GM19328 (cell line): ENCODE results near the gene CDYL2.
"Not testable (repeated sequence)": the region's sequence is repeated elsewhere in the genome, so short reads cannot be mapped to it uniquely, and the experiment has no call there.

ENCODE experiments used
- ATAC-seq: cut with Tn5 transposase; IDR thresholded peaks from one replicate; pipeline ENCODE4 v1.9.1; 2021; ENCODE audit warnings: mild to moderate bottlenecking, moderate library complexity; ENCODE audit not compliant: unreplicated experiment

The CDYL2 gene

DNA sequence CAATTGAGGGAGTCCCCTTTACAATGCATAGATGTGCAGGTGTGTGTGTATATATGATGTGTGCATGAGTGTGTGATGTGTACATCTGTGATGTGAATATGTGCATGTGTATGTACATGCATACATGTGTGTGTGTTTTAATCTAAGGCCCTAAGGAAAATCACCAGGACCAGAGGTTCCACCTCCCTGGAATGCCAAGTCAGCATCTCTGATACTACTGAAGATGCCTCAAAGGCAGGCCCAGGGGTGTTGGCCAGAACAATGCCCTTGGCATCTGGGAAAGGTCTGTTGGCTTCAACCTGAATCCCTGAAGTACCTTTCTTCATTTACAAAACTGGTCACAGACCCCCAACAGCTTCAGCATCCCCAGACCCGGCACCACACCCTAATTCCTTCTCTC is 129.5 kb downstream of the CDYL2 start:
- ATAC-seq: no peak

- no peak for ATAC-seq
Observed at GRCh38 chr16:80672379-80672778, 132.0 kb downstream of the CDYL2 start.

DNA sequence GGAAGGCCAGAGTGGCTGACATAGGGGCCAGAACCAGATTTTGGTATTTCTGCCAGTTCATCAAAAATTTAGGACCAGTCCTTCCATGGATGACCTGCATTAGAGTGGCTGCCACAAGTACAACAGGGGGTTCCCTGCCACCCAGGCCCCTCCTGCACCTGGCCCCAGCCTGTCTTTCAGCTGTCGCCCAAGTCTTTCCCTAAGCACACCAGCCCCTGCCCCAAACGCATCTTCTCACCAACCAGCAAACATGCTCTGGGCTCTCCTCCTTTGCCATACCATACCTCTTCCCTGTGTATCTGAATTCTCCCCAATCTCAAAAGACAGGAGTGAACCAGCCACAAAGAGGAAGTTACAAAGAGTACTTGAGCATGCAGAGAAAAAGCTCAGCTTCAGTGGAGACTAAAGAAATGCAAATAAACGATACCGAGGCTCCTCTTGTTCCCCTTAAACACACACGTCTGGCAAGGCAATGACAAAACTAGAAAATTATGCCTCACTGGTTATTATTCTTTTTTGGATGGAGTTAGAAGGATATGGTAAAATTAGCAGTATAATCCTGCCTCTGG is 133.0 kb downstream of the CDYL2 start:
- ATAC-seq: peak; percentile 79

- ATAC-seq: no peak
Observed at GRCh38 chr16:80670170-80670865, 134.1 kb downstream of the CDYL2 start.

DNA sequence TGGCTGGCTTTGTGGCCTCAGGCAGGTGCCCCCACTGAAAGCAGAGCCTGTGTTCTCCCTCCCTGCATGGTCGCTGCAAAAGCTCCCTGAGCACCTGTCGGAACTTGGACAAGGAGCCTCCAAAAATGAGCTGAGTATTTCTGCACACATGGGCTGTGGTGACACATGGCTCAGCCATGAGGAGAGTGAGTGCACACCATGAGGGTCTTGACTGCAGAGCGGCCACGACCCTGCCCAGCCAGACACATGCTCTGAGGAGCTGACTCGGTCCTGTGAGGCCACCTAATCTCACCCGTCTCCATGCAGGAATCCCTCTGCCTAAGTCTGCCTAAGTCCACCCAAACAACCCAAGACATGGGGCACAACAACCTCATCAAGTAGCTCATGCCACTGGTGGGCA is 134.7 kb downstream of the CDYL2 start:
- no peak for ATAC-seq

DNA sequence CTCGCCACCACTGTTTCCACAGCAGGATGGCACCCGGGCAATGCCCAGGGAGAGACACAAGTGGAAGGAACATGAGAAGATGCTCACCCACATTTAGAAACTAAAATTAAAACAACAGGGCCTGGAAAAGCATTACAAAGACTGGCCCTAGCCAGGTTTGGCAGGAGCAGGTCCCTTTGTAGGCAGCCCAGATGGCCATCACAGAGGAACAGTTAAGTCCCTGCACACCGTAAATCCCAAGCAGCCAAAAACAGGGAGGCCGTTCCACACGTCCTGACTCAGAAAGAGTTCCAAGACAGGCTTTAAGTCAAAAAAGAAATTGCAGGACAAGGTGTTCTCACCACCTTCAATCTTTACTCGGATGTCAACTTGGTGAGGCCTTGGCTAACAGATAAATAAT is 136.5 kb downstream of the CDYL2 start:
- no peak for ATAC-seq

GRCh38 chr16:80667251-80667560 is 137.2 kb downstream of the CDYL2 start:
- no peak for ATAC-seq

GRCh38 chr16:80666378-80667250 is 137.8 kb downstream of the CDYL2 start:
- ATAC-seq: no peak

DNA sequence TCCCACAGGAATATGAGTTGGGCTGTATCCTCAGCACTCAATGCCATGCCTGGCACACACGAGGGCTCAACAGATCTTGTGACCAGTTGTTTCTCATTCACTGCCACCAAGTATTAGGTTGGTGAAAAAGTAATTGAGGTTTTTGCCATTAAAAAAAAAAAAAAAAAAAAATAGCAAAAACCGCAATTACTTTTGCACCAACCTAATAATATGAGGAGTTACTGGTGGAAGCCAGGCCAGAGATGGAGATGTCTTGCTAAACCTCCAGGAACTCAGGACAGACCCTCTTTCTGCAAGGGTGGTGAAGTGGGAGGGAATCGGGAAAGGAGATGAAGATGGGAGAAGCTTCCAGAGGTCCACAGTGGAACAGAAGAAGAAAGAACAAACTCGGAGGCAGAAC is 139.0 kb downstream of the CDYL2 start:
- ATAC-seq: no peak

DNA sequence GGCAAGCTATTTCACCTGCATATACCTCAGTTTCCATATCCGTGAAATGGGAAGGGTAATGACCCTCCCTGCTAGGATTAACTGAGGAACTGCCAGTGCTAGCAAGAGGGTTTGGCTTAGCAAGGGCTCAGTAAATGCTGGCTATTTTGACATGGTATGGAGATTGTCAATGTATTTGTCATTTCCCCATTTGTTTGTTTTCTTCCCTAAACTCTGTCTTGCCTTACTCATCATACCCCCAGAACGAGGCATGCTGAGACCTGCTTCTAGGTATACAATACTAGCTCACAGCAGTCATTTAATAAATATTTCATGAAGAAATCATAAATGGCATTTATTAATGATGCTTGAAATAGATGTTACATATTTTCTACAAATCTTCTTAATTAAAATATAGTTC is 139.6 kb downstream of the CDYL2 start:
- ATAC-seq: no peak

GRCh38 chr16:80664226-80664625 is 140.2 kb downstream of the CDYL2 start:
- ATAC-seq: no peak

DNA sequence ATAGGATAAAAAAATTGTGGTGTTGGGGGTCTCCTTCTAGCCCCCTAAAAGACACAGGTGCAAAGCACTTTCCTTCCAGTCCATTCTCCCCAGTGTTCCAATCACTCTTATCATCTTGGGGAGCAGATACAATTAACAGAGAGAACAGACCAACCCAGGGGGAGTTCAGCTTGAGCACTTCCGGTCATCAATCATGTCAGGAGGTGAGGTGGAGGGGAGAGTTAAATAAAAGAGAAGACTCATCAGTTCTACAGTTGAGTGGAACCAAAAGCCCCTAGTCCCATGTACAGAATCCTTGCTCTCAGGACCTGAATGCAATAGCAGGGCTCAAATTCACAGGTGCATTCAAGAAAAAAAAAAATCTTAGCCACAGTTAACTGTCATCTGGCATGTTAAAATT is 141.3 kb downstream of the CDYL2 start:
- no peak for ATAC-seq

- no peak for ATAC-seq
Observed at GRCh38 chr16:80659865-80660264, 144.5 kb downstream of the CDYL2 start.

- peak; percentile 95 for ATAC-seq
Observed at GRCh38 chr16:80656711-80657150, 147.7 kb downstream of the CDYL2 start.

DNA sequence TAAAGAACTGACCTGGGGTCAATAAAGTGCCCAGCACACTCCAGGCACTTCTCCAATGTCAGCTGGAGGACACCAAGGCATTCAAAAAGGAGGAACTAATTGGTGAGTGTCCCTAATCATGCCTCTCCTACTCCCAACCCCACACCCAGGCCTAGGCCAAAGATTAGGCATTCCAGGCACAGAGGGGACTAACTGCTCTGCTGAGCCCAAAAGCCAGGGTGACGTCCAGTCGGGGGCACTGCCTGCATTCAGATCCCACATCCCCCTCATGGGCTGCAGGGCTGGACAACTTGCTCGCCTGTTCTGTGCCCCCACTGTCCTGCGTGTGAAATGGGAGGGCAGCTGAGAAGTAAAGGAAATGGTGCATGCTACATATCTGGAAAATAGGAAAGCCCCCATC is 148.2 kb downstream of the CDYL2 start:
- no peak for ATAC-seq

- no peak for ATAC-seq
Observed at GRCh38 chr16:80655751-80656150, 148.6 kb downstream of the CDYL2 start.

GRCh38 chr16:80654094-80654862 is 150.1 kb downstream of the CDYL2 start:
- ATAC-seq: no peak

GRCh38 chr16:80652441-80652840 is 152.0 kb downstream of the CDYL2 start:
- ATAC-seq: no peak

DNA sequence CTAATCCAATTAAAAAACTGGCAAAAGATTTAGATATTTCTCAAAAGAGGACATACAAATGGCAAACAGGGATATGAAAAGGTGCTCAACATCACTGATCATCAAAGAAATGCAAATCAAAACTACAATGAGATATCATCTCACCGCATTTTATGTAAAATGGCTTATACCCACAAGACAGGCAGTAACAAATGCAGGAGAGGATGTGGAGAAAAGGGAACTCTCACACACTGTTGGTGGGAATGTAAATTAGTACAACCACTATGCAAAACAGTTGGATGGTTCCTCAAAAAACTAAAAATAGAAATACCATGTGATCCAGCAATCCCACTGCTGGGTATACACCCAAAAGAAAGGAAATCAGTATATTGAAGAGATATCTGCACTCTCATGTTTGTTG is 154.1 kb downstream of the CDYL2 start:
- not testable (repeated sequence) for ATAC-seq

DNA sequence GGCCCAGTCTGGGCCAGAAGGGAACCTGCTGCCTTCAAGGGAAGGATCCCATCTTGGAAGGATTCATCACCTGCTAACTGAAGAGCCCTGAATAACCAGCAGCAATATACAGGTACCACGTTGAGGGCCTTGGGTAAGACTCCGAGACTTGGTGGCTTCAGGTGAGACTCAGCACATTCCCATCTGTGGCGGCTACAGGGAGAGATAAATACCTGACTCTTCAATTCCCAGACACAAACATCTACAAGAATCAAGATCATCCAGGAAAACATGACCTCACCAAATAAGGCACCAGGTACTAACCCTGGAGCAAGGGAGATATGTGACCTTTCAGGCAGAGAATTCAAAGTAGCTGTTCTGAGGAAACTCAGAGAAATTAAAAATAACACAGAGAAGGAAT is 164.1 kb downstream of the CDYL2 start:
- ATAC-seq: no peak

DNA sequence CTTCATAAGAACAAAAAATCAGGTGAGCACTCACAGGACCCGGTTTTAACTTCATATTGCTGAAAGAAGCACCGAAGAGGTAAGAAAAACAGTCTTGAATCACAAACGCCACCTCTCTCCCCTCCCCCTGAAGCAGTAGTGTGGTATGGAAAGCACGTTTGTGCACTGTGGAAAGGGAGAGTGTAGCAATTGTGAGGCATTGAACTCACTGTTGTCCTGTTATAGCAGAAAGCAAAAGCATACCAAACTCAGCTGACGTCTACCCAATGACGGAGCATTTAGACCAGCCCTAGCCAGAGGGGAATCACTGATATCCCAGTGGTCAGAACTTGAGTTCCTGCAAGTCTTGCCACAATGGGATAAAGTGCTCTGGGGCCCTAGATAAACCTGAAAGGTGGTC is 164.8 kb downstream of the CDYL2 start:
- no peak for ATAC-seq
